ENCODE measurements around the gene SLC39A11. TPM values are rescaled to one million over a fixed set of nuclear protein-coding genes. Genes with fewer than 3 reads are reported as not detected.

SLC39A11 gene
- total and polyA plus RNA-seq, 4 donors: 18.9 to 44.9 (median 28.2) TPM

DNA sequence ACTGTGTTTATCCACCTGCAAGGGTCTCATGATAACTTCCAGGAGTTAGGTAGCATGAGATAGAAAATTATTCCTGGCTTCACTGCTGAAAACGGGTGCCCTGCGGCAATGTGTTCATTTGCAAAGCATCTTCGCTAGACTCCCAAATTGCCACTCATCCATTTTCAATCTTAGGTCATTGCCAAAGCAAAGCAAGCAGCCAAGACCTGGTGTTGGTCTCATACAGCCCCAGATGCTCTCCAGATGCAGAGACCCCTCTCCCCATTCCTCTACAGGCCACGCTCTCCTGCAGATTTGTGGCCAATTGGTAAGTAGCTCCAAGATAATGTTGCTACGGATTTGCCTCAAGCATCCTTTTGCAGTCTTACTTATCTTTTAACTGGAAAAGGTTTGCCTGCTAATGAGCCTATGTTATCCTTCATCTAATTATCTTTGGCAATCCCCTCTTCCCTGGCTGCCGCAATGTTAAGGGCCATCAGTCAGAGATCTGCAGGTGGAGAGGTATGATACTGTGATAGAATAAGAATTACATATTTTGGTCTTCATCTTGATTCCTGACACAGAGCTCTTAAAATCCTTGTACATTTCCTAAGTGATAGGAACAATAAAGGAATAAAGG, 222.0 kb downstream of the SLC39A11 start:
- H3K27ac ChIP-seq (ENCODE audit: low read depth in 1 of 2, low read length in 2 of 2): no peak overlapping the region
- H3K4me1 ChIP-seq (ENCODE audit: control insufficient read depth in 4 of 4, insufficient read depth in 4 of 4, low read length in 3 of 4): no peaks in the 10 kb centered on the region
- H3K4me3 ChIP-seq (ENCODE audit: low read depth in 1 of 3, low read length in 3 of 3): no peak overlapping the region
- TF ChIP-seq HNF4G (IDR thresholded peaks at IDR 0.05) (no peak), FOXA1 (IDR thresholded peaks at IDR 0.05) (no peak), GABPA (IDR thresholded peaks at IDR 0.05 in 1 of 2, conservative IDR thresholded peaks at IDR 0.05 in 1 of 2) (no peak), NR2F2 (IDR thresholded peaks at IDR 0.05) (no peak), YY1 (IDR thresholded peaks at IDR 0.05) (no peak)
- TF ChIP-seq, protein P1, sequence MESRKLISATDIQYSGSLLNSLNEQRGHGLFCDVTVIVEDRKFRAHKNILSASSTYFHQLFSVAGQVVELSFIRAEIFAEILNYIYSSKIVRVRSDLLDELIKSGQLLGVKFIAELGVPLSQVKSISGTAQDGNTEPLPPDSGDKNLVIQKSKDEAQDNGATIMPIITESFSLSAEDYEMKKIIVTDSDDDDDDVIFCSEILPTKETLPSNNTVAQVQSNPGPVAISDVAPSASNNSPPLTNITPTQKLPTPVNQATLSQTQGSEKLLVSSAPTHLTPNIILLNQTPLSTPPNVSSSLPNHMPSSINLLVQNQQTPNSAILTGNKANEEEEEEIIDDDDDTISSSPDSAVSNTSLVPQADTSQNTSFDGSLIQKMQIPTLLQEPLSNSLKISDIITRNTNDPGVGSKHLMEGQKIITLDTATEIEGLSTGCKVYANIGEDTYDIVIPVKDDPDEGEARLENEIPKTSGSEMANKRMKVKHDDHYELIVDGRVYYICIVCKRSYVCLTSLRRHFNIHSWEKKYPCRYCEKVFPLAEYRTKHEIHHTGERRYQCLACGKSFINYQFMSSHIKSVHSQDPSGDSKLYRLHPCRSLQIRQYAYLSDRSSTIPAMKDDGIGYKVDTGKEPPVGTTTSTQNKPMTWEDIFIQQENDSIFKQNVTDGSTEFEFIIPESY (IDR thresholded peaks at IDR 0.05): no peak
- TF ChIP-seq, protein P2, sequence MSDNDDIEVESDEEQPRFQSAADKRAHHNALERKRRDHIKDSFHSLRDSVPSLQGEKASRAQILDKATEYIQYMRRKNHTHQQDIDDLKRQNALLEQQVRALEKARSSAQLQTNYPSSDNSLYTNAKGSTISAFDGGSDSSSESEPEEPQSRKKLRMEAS (IDR thresholded peaks at IDR 0.05): no peak
- no peaks in the 10 kb centered on the region for H3K27me3 ChIP-seq (ENCODE audit: control insufficient read depth in 4 of 4, insufficient read depth in 4 of 4, low read length in 3 of 4)
- no peak for DNase-seq (ENCODE audit: low spot score)
- WGBS: 95% methylated on average over 6 of the region's 6 CpGs
- H3K36me3 ChIP-seq (ENCODE audit: control insufficient read depth in 4 of 4, insufficient read depth in 3 of 4, low read depth in 1 of 4, low read length in 3 of 4): no peaks in the 10 kb centered on the region
- H3K9ac ChIP-seq (ENCODE audit: low read depth in 1 of 2, low read length in 2 of 2): no peak overlapping the region
- H3K9me3 ChIP-seq (ENCODE audit: control insufficient read depth in 4 of 4, low read length in 3 of 4): no peaks in the 10 kb centered on the region

DNA sequence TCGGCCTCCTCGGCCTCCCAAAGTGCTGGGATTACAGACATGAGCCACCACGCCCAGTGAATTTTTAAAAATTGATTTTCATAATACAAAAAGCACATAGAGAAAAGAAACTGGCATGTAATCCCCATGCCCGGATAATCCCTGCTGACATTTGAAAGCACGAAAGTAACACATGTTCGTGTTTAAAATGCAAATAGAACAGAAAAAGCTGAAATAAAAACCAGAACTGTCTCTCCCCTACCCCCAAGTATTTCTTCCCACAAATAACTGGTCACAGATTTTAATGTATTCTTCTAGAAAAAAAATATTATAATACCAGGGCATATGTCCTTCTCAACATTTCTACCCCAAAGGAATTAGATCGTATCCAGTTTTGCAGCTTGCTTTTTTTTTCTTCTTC, 222.9 kb downstream of the SLC39A11 start:
- no peak for TF ChIP-seq HNF4A (conservative IDR thresholded peaks at IDR 0.05)
- no peak for TF ChIP-seq FOXA2 (IDR thresholded peaks at IDR 0.05)
- TF ChIP-seq JUND (IDR thresholded peaks at IDR 0.05): no peak
- TF ChIP-seq, protein P2 (IDR thresholded peaks at IDR 0.05): no peak
- TF ChIP-seq FOXA1 (IDR thresholded peaks at IDR 0.05): no peak
- TF ChIP-seq, protein P3, sequence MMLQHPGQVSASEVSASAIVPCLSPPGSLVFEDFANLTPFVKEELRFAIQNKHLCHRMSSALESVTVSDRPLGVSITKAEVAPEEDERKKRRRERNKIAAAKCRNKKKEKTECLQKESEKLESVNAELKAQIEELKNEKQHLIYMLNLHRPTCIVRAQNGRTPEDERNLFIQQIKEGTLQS (IDR thresholded peaks at IDR 0.05): no peak
- TF ChIP-seq TAF1 (conservative IDR thresholded peaks at IDR 0.05): no peak
- no peak for TF ChIP-seq SP1 (IDR thresholded peaks at IDR 0.05)
- TF ChIP-seq EGR1 (IDR thresholded peaks at IDR 0.05; ENCODE audit: low read depth in 2 of 2): no peak
- TF ChIP-seq GABPA (IDR thresholded peaks at IDR 0.05 in 1 of 2, conservative IDR thresholded peaks at IDR 0.05 in 1 of 2): no peak
- TF ChIP-seq, protein P4, sequence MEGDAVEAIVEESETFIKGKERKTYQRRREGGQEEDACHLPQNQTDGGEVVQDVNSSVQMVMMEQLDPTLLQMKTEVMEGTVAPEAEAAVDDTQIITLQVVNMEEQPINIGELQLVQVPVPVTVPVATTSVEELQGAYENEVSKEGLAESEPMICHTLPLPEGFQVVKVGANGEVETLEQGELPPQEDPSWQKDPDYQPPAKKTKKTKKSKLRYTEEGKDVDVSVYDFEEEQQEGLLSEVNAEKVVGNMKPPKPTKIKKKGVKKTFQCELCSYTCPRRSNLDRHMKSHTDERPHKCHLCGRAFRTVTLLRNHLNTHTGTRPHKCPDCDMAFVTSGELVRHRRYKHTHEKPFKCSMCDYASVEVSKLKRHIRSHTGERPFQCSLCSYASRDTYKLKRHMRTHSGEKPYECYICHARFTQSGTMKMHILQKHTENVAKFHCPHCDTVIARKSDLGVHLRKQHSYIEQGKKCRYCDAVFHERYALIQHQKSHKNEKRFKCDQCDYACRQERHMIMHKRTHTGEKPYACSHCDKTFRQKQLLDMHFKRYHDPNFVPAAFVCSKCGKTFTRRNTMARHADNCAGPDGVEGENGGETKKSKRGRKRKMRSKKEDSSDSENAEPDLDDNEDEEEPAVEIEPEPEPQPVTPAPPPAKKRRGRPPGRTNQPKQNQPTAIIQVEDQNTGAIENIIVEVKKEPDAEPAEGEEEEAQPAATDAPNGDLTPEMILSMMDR (IDR thresholded peaks at IDR 0.05; ENCODE audit: low read depth, low read length, missing input control): no peak
- TF ChIP-seq, protein P1 (IDR thresholded peaks at IDR 0.05): no peak
- no peak for TF ChIP-seq RAD21 (IDR thresholded peaks at IDR 0.05)
- TF ChIP-seq YY1 (IDR thresholded peaks at IDR 0.05): no peak
- TF ChIP-seq, protein P5, sequence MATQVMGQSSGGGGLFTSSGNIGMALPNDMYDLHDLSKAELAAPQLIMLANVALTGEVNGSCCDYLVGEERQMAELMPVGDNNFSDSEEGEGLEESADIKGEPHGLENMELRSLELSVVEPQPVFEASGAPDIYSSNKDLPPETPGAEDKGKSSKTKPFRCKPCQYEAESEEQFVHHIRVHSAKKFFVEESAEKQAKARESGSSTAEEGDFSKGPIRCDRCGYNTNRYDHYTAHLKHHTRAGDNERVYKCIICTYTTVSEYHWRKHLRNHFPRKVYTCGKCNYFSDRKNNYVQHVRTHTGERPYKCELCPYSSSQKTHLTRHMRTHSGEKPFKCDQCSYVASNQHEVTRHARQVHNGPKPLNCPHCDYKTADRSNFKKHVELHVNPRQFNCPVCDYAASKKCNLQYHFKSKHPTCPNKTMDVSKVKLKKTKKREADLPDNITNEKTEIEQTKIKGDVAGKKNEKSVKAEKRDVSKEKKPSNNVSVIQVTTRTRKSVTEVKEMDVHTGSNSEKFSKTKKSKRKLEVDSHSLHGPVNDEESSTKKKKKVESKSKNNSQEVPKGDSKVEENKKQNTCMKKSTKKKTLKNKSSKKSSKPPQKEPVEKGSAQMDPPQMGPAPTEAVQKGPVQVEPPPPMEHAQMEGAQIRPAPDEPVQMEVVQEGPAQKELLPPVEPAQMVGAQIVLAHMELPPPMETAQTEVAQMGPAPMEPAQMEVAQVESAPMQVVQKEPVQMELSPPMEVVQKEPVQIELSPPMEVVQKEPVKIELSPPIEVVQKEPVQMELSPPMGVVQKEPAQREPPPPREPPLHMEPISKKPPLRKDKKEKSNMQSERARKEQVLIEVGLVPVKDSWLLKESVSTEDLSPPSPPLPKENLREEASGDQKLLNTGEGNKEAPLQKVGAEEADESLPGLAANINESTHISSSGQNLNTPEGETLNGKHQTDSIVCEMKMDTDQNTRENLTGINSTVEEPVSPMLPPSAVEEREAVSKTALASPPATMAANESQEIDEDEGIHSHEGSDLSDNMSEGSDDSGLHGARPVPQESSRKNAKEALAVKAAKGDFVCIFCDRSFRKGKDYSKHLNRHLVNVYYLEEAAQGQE (IDR thresholded peaks at IDR 0.05): no peak
- no peak for TF ChIP-seq HNF4G (IDR thresholded peaks at IDR 0.05)
- no peak for TF ChIP-seq RXRA (IDR thresholded peaks at IDR 0.05)
- no peak for TF ChIP-seq NR2F2 (IDR thresholded peaks at IDR 0.05)
- 96% methylated on average over 7 of the region's 7 CpGs for WGBS
- Histone ChIP-seq H3K4me3 (ENCODE audit: low read depth in 1 of 3, low read length in 3 of 3) (no peak overlapping the region), H3K36me3 (ENCODE audit: control insufficient read depth in 4 of 4, insufficient read depth in 3 of 4, low read depth in 1 of 4, low read length in 3 of 4) (no peaks in the 10 kb centered on the region), H3K4me1 (ENCODE audit: control insufficient read depth in 4 of 4, insufficient read depth in 4 of 4, low read length in 3 of 4) (no peaks in the 10 kb centered on the region), H3K9me3 (ENCODE audit: control insufficient read depth in 4 of 4, low read length in 3 of 4) (no peaks in the 10 kb centered on the region), H3K9ac (ENCODE audit: low read depth in 1 of 2, low read length in 2 of 2) (no peak overlapping the region), H3K27me3 (ENCODE audit: control insufficient read depth in 4 of 4, insufficient read depth in 4 of 4, low read length in 3 of 4) (no peaks in the 10 kb centered on the region), H3K27ac (ENCODE audit: low read depth in 1 of 2, low read length in 2 of 2) (no peak overlapping the region)
- DNase-seq (ENCODE audit: low spot score): no peak
